ENCODE results near the gene TMED8.

- no peak for TF ChIP-seq CTCF (conservative IDR thresholded peaks at IDR 0.05; ENCODE audit: low read depth, low read length)
- no peak for TF ChIP-seq EZH2 (IDR thresholded peaks at IDR 0.05; ENCODE audit: borderline replicate concordance, low read depth, low read length, poor library complexity, severe bottlenecking)
Observed at GRCh38 chr14:77325746-77326094, 51.2 kb downstream of the TMED8 start.
